Mesenchymal stem cell (in vitro differentiated cells and primary cell): ENCODE results near the gene PAM16.

Experiments used
- DNase-seq: peaks from one replicate; pipeline ENCODE4 v3.0.0-alpha.2; 2013
- H2AFZ ChIP-seq: one replicate; pipeline ENCODE4 v1.6.1; 2013; ENCODE audit warnings: low read depth, mild to moderate bottlenecking, control low read depth, inconsistent platforms, low read length, moderate library complexity
- H2AK5ac ChIP-seq: 2 replicates; pipeline ENCODE4 v1.6.1; 2013; ENCODE audit warnings: low read length, moderate library complexity, mild to moderate bottlenecking, inconsistent platforms; ENCODE audit not compliant: severe bottlenecking
- H2BK120ac ChIP-seq: one replicate; pipeline ENCODE4 v1.6.1; 2013; ENCODE audit warnings: low read depth, mild to moderate bottlenecking, inconsistent platforms, low read length, moderate library complexity
- H2BK12ac ChIP-seq, 2 experiments: one replicate each; pipeline ENCODE4 v1.6.1; 2013; ENCODE audit warnings: inconsistent platforms in 2 of 2, low read length in 2 of 2, mild to moderate bottlenecking in 2 of 2, moderate library complexity in 2 of 2, control low read depth in 1 of 2
- H2BK15ac ChIP-seq: one replicate; pipeline ENCODE4 v1.6.1; 2013; ENCODE audit warnings: mild to moderate bottlenecking, low read depth, inconsistent platforms; ENCODE audit not compliant: poor library complexity, severe bottlenecking
- H2BK5ac ChIP-seq: 2 replicates; pipeline ENCODE4 v1.6.1; 2013; ENCODE audit warnings: low read depth, mild to moderate bottlenecking, low read length, control low read depth, inconsistent platforms; ENCODE audit not compliant: poor library complexity, severe bottlenecking
- H3K14ac ChIP-seq, 2 experiments: one replicate each; pipeline ENCODE4 v1.6.1; 2013; ENCODE audit warnings: inconsistent platforms in 2 of 2, low read length in 2 of 2, control low read depth in 1 of 2, mild to moderate bottlenecking in 1 of 2, moderate library complexity in 1 of 2
- H3K18ac ChIP-seq, 2 experiments: one replicate each; pipeline ENCODE4 v1.6.1; 2013; ENCODE audit warnings: inconsistent platforms in 2 of 2, low read length in 2 of 2, control low read depth in 1 of 2, low read depth in 1 of 2, mild to moderate bottlenecking in 1 of 2
- H3K23ac ChIP-seq, 2 experiments: one replicate each; pipeline ENCODE4 v1.6.1; 2013; ENCODE audit warnings: inconsistent platforms in 2 of 2, low read length in 2 of 2, mild to moderate bottlenecking in 2 of 2, moderate library complexity in 2 of 2, control low read depth in 1 of 2
- H3K27ac ChIP-seq: 2 replicates; pipeline ENCODE4 v1.5.1; 2013; ENCODE audit warnings: mild to moderate bottlenecking, moderate library complexity, low read length, control low read depth, inconsistent platforms; ENCODE audit not compliant: poor library complexity, severe bottlenecking
- H3K27me3 ChIP-seq, 2 experiments: 2 replicates each; pipeline versions ENCODE4 v1.6.1 to v1.7.0; 2013; ENCODE audit warnings: low read length in 2 of 2, mild to moderate bottlenecking in 2 of 2, moderate library complexity in 2 of 2, control low read depth in 1 of 2, inconsistent platforms in 1 of 2; ENCODE audit not compliant: control insufficient read depth in 1 of 2, insufficient read depth in 1 of 2
- H3K36me3 ChIP-seq, 2 experiments: 2 replicates each; pipeline versions ENCODE4 v1.6.1 to v1.7.0; 2013; ENCODE audit warnings: low read length in 2 of 2, control low read depth in 1 of 2, inconsistent platforms in 1 of 2, low read depth in 1 of 2, mild to moderate bottlenecking in 1 of 2; ENCODE audit not compliant: insufficient read depth in 2 of 2, control insufficient read depth in 1 of 2
- H3K4ac ChIP-seq, 2 experiments: one replicate each; pipeline ENCODE4 v1.6.1; 2013; ENCODE audit warnings: inconsistent platforms in 2 of 2, low read length in 2 of 2, mild to moderate bottlenecking in 2 of 2, moderate library complexity in 2 of 2, control low read depth in 1 of 2, low read depth in 1 of 2
- H3K4me1 ChIP-seq: 2 replicates; pipeline ENCODE4 v1.6.1; 2013; ENCODE audit warnings: low read depth, low read length, control low read depth; ENCODE audit not compliant: control insufficient read depth, insufficient read depth
- H3K4me2 ChIP-seq: 2 replicates; pipeline ENCODE4 v1.6.1; 2013; ENCODE audit warnings: low read length, mild to moderate bottlenecking, inconsistent platforms; ENCODE audit not compliant: poor library complexity, severe bottlenecking
- H3K4me3 ChIP-seq, 2 experiments: 2 replicates each; pipeline versions ENCODE4 v1.5.1 to v1.7.0; 2013; ENCODE audit warnings: low read length in 2 of 2, mild to moderate bottlenecking in 2 of 2, control low read depth in 1 of 2, low read depth in 1 of 2; ENCODE audit not compliant: insufficient read depth in 1 of 2
- H3K79me1 ChIP-seq: replicated peaks from 2 replicates; pipeline ENCODE4 v1.6.1; 2013; ENCODE audit warnings: mild to moderate bottlenecking, control low read depth, low read length, inconsistent platforms; ENCODE audit not compliant: poor library complexity, severe bottlenecking
- H3K9ac ChIP-seq: 2 replicates; pipeline ENCODE4 v1.7.0; 2013; ENCODE audit warnings: mild to moderate bottlenecking, low read length, moderate library complexity
- H3K9me3 ChIP-seq: 2 replicates; pipeline ENCODE4 v1.7.0; 2013; ENCODE audit warnings: mild to moderate bottlenecking, low read length; ENCODE audit not compliant: control insufficient read depth
- H4K8ac ChIP-seq: one replicate; pipeline ENCODE4 v1.6.1; 2013; ENCODE audit warnings: inconsistent platforms, mild to moderate bottlenecking, low read length, moderate library complexity
- H4K91ac ChIP-seq: one replicate; pipeline ENCODE4 v1.6.1; 2013; ENCODE audit warnings: mild to moderate bottlenecking, low read length, inconsistent platforms
- WGBS: methylation state at CpG from one replicate; pipeline ENCODE4 v1.1.7; 2013; ENCODE audit warnings: mixed read lengths; 5-methylcytosine and 5-hydroxymethylcytosine counted together

PAM16 gene

GRCh38 chr16:4315186-4316107 lies 35.7 kb downstream of the PAM16 start, which contains the start of gene GLIS2:
Gene GLIS2 (plus strand): TSS chr16:4316067. CDS start chr16:4332281, 16,214 bp downstream.
- Histone ChIP-seq H2BK15ac (peak within 1 kb of the TSS; percentile 97), H2BK5ac (peak within 1 kb of the TSS; percentile 95), H3K4me3 (peak within 1 kb of the TSS; percentile 62 to 89), H3K4me2 (peak within 1 kb of the TSS; percentile 95), H3K27ac (peak within 1 kb of the TSS; percentile 86), H3K9me3 (no peaks in the 10 kb centered on the region), H3K23ac (peak within 1 kb of the TSS in 1 of 2 experiments; percentile 85), H3K27me3 (no peaks in the 10 kb centered on the region), H3K79me1 (peaks cover under 1% of the 10 kb centered on the region), H2BK120ac (peak within 1 kb of the TSS; percentile 90), H4K91ac (peak within 1 kb of the TSS; percentile 83), H3K9ac (peak within 1 kb of the TSS; percentile 91), H2AK5ac (peak within 1 kb of the TSS; percentile 88), H3K4me1 (peaks cover 55% of the 10 kb centered on the region), H4K8ac (peak within 1 kb of the TSS; percentile 92), H3K4ac (peak within 1 kb of the TSS; percentile 90 to 92), H2AFZ (peak within 1 kb of the TSS; percentile 83), H2BK12ac (peak within 1 kb of the TSS; percentile 35 to 99), H3K18ac (peak within 1 kb of the TSS; percentile 96 to 98), H3K36me3 (peaks cover 0 to 6% of the 10 kb centered on the region in 2 experiments), H3K14ac (peak within 1 kb of the TSS; percentile 79 to 83)
- under 1% methylated on average over 18 of the region's 115 CpGs for WGBS
- peak; percentile 89 for DNase-seq

DNA sequence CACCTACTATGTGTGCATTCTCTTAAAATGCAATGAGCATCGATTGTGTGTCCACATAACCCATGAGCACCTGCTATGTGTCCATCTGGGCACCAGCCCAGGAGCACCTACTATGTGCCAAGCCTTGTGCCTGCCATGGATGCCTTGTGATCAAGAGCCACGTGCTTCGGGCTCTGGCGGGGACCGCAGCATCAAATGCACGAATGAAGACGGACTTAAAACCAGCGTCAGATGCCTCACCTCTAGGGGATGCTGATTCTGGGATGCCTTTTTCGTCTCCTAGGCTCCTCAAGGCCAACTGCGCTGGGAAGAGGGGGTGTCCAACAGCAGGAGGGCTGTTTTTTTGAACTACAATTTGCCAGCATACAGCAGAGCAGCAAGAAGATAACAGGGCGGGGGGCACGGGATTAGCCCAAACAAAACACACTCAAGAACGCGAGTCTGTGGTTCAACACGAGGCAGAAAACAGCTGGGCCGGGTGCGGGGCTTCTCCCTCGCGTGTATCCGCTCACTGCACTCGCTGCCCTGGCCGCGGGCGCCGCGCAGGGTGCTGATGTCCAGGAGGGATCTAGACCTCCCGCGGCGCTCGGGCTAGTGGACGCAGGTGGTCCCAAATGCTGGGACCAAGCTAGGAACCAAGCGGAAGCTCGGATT lies 36.5 kb downstream of the PAM16 start:
- Histone ChIP-seq H3K23ac (peak overlapping the region in 1 of 2 experiments; percentile 85), H2AK5ac (peak overlapping the region; percentile 88), H2BK15ac (peak overlapping the region; percentile 97), H3K79me1 (no peaks in the 10 kb centered on the region), H4K91ac (peak overlapping the region; percentile 83), H2BK120ac (peak overlapping the region; percentile 90), H3K9me3 (no peaks in the 10 kb centered on the region), H3K4me3 (peak overlapping the region; percentile 62 to 81), H2BK12ac (peak overlapping the region; percentile 35 to 99), H3K4me1 (peaks cover 52% of the 10 kb centered on the region), H3K14ac (peak overlapping the region in 1 of 2 experiments; percentile 79), H2BK5ac (peak overlapping the region; percentile 89), H2AFZ (peak overlapping the region; percentile 83), H4K8ac (peak overlapping the region; percentile 92), H3K9ac (peak overlapping the region; percentile 91), H3K27ac (peak overlapping the region; percentile 81), H3K4ac (peak overlapping the region; percentile 90 to 92), H3K27me3 (no peaks in the 10 kb centered on the region), H3K36me3 (peaks cover 0 to 4% of the 10 kb centered on the region in 2 experiments), H3K18ac (peak overlapping the region; percentile 96 to 98), H3K4me2 (peak overlapping the region; percentile 95)
- peak; percentile 75 for DNase-seq
- 4% methylated on average over 33 of the region's 33 CpGs for whole genome bisulfite sequencing

DNA sequence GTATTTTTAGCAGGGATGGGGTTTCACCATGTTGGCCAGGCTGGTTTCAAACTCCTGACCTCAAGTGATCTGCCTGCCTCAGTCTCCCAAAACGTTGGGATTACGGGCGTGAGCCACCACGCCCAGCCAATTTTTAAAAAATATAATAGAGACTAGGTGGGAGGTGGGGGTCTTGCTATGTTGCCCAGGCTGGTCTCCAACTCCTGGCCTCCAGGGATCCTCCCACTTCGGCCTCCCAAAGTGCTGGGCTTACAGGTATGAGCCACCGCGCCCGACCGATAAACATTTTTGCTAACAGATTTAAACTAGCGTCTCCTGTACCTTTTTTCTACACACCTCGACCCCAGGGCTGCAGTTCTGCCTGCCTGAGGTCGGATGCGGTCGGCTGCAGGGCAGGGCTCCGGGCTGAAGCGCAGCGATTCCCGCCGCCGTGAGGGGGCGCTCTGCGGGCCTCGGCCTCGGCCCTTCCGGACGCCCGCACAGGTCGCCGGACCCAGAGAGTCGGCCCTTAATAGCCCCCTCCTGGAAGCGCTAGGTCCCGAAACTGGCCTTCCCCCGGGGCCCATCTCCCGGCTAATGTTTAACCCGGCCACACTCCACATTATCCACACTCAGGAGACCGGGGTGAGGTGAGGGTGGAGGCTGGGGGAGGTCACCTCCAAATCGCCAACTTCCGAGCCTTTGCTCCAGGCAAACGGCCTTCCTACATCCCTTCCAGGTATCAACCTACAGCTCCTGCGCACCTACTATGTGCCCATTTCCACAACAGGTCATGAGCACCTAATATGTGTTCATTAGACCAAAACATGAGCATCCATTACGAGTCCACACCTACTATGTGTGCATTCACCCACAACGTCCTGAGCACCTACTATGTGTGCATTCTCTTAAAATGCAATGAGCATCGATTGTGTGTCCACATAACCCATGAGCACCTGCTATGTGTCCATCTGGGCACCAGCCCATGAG lies 37.3 kb downstream of the PAM16 start:
- 28% methylated on average over 32 of the region's 43 CpGs for WGBS
- peak overlapping the region; percentile 49 for H3K4me2 ChIP-seq

More for the DNA sequence above, 37.3 kb downstream of the PAM16 start:
- H3K9ac ChIP-seq, result no peak overlapping the region
- no peaks in the 10 kb centered on the region for H3K36me3 ChIP-seq
- no peak overlapping the region for H2AFZ ChIP-seq
- H2BK15ac ChIP-seq, result peak overlapping the region; percentile 16
- no peak overlapping the region for H4K91ac ChIP-seq
- no peak overlapping the region for H2BK5ac ChIP-seq
- H3K4me3 ChIP-seq, result peak overlapping the region in 1 of 2 experiments; percentile 81
- no peak overlapping the region for H3K23ac ChIP-seq
- peak; percentile 59 for DNase-seq
- no peaks in the 10 kb centered on the region for H3K27me3 ChIP-seq
- H3K14ac ChIP-seq, result no peak overlapping the region
- H2AK5ac ChIP-seq, result no peak overlapping the region
- H3K27ac ChIP-seq, result no peak overlapping the region
- H3K9me3 ChIP-seq, result no peaks in the 10 kb centered on the region
- H3K18ac ChIP-seq, result peak overlapping the region in 1 of 2 experiments; percentile 52
- H3K79me1 ChIP-seq, result no peaks in the 10 kb centered on the region
- H3K4ac ChIP-seq, result peak overlapping the region in 1 of 2 experiments; percentile 47
- H2BK120ac ChIP-seq, result no peak overlapping the region
- peak overlapping the region; percentile 92 for H4K8ac ChIP-seq
- peaks cover 47% of the 10 kb centered on the region for H3K4me1 ChIP-seq
- H2BK12ac ChIP-seq, result peak overlapping the region; percentile 28 to 99
